HG03280 (cell line): ENCODE results near the gene RAE1.

Source experiments
- ATAC-seq: cut with Tn5 transposase; IDR thresholded peaks from one replicate; pipeline ENCODE4 v1.9.1; 2021; ENCODE audit warnings: mild to moderate bottlenecking, moderate library complexity; ENCODE audit not compliant: unreplicated experiment

The RAE1 gene

DNA sequence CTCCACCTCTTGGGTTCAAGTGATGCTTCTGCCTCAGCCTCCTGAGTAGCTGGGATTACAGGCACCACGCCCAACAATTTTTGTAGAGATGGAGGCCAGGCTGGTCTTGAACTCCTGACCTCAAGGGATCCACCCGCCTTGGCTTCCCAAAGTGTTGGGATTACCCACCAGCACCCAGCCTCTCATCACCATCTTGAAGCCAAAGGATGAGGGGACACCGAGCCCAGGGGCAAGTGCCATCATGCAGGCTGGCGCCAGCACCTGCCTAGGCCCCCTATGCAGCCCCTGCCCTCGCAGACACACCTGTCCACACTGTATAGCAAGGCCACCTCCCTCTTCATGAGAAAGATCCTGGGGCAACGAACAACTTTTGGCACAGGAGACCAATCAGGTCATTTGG lies 34.9 kb downstream of the RAE1 start:
- no peak for ATAC-seq

DNA sequence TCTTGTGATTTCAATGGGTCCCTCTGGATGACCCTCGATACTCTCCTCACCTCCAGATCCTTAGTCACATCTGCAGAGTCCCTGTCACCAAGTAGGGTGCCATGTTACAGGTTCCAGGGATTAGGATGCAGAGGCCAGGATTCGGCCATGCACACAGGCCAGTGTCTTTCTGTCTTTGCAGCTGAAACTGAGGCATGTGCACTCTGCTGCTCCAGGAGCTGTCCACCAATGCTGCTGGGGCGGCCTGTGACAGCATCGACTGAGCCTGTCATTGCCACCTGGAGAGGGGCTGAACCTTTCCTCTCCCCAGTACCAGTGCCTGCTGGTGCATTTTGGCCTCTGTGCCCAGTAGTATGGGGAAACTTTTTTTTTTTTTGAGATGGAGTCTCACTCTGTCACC lies 35.7 kb downstream of the RAE1 start:
- no peak for ATAC-seq

DNA sequence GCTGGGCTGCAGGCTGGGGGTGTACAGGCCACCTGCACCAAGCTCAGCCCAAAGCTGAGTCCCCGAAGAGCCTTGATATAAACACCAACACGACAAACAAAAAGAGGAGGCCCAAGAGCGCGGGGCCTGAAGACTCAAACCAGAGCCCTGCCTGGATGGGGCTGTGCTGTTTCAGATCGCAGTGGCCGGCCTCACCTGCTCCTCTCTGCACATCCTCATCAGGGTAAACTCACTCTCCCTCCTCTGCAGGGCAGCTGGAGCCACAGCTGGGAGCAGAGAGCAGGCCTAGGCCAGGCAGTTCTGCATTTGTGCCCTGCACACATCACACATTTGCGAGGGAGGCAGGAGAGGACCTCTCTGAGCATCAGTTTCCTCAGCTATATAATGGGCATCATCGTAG lies 36.4 kb downstream of the RAE1 start:
- no peak for ATAC-seq

DNA sequence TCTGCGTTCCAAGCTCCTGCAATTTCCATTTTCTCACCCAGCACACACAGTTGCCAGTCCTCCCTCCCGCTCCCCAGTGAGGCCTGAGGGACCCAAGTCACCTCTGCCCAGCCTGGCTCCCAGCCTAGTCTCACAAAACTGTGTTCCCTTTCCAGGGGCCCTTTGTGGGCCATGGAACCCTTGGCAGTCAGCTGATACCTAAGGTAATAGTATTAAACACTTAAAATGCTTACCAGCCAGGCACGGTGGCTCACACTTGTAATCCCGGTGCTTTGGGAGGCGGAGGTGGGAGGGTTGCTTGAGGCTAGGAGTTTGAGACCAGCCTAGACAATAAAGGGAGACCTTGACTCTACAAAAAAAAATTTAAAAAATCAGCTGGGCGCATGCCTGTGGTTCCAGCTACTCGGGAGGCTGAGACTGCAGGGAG lies 36.9 kb downstream of the RAE1 start:
- no peak for ATAC-seq

DNA sequence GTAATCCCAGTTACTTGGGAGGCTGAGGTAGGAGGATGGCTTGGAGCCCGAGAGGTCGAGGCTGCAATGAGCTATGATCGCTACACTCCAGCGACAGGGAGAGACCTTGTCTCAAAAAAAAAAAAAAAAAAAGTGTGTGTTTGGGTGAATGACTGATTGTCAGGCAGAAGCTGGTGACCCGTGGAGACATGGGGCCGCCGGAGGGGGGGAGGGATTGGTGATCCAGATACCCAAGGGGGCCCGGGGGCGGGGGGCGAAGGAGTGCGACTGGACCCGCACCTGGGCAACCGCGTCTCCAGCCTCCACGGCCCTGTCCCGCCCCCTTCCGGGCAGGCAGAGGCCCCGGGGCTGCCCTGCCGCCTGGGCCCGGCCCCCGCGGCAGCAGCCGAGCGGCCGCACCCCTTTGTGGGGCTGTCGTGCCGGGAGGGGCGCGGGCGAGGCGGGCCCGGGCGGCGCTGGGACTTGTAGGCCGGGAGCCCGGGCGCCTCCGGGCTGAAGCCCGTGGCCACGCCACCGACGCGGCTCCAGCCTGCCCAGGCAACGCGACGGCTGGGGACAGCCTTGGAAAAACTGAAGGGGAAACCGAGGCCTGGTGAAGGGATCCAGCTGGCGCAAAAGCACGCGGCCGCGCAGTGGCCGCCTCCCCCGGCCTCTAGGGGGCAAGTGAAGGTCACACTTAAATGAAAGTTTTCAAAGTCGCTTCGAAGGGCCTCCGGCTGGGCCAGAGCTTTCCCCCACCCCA lies 38.1 kb downstream of the RAE1 start:
- peak; percentile 40 for ATAC-seq

DNA sequence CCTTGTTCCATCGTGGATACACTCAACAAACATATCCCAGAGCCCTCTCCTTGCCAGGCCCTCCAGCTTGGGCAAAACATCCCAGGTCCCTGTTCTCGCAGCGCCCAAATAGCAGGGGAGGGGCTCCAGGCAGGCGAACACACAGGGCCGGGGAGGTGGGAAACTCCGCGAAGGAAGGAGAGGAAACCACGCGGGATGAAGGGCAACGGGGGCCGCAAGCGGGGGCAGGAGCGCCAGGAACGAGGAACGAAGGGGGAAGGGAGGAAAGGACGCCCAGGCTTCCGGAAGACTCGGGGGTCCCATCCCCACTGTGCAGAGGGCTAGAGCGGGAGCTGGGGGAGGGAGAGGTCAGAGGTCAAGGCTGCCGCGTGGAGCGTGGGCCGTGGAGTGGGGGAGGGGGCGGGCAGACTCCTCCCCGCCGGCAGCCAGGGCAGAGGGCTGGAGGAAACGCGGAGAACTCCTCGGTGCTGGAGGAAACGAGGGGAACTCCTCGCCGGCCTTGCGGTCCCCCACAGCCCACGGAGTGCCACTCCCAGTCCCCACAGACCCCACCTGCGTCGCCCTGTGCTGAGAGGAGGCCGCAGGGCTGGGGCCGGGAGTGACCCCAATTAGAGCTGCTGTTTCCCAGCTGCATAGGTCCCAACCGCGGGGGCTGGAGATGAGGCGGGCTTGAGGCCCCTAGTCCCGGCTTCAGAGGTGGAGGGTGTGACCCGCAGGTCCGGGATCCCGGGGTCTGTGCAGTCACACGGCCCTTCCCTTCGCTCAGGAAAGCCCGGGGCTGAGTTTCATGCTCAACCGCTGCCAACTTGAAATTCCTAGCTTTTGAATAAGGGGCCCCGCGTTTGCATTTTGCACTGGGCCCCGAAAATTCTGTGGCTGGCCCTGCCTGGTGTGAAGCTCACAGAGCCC lies 38.9 kb downstream of the RAE1 start:
- no peak for ATAC-seq

DNA sequence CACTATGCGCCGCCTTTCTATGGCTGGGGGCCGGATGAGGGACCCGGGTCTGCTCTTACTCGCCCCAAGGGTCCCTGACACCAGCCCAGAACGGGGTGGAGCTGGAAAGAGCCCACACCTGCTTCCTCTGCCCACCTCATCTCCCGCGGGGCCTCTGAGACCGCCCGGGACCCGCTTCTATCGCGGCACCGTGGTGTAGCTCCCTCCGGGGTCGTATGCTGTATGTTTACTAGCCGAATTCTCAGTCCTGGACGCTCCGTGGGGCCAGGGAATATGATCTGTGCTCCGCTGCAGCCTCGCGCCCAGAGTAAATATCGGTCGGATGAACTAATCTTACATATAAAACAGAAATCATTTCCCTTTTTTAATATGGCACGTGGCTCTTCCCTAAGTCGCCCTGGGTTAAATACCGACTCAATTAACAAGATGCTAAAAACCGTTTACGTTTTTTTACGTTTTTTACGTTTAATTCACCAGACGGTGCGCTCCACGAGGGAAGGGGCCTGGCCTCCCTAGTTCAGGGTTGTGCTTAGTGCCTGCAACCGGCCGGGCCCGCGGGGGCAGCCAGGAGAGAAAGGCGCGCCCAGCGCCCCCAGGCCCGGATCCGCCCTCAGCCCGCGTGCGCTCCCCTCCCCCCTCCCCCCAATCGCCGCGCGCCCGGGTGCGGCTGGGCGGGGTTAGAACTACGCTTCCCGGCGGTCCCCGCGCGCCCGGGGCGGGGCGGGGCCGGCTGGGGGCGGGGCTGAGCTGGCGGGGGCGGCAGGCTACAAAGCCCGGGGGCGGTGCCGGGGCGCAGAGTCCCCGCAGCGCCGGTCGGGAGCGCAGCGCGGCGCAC lies 39.8 kb downstream of the RAE1 start, which contains the start of gene RBM38:
Gene RBM38, plus strand, starts transcription at position 793 of the 835 bp plus-strand sequence. CDS start 186 bp downstream, outside the sequence.
- ATAC-seq, result peak; percentile 57

DNA sequence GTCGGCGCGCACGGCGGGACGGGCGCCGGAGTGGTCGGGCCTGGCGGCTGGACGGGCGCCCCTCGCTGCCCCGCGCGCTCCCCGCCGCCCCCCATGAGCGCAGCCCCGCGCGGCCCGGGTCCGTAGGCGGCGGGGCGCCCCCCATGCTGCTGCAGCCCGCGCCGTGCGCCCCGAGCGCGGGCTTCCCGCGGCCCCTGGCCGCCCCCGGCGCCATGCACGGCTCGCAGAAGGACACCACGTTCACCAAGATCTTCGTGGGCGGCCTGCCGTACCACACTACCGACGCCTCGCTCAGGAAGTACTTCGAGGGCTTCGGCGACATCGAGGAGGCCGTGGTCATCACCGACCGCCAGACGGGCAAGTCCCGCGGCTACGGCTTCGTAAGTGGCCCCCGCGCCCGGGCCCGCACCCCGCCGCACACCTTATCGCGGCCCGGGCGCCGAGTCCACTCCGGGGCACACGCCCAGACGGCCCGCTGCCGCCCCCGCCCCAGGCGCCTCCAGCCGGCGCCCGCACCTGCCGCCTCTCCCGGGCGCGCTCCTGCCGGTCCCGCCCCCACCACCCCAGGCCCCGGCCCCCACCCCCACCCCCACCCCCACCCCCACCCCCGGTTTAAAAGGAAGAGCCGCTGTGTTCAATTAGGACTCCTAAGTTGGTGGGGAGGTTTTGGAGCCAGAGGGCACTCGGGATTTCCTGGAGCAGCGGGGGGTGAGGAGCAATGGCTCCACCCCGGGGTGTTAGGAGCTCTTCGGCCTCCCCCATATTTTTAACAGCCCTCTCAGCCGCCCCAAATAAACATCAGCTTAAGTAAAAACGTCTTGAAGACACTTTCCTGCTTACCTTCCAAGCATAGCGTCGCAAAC lies 40.6 kb downstream of the RAE1 start:
- peak; percentile 3 for ATAC-seq

DNA sequence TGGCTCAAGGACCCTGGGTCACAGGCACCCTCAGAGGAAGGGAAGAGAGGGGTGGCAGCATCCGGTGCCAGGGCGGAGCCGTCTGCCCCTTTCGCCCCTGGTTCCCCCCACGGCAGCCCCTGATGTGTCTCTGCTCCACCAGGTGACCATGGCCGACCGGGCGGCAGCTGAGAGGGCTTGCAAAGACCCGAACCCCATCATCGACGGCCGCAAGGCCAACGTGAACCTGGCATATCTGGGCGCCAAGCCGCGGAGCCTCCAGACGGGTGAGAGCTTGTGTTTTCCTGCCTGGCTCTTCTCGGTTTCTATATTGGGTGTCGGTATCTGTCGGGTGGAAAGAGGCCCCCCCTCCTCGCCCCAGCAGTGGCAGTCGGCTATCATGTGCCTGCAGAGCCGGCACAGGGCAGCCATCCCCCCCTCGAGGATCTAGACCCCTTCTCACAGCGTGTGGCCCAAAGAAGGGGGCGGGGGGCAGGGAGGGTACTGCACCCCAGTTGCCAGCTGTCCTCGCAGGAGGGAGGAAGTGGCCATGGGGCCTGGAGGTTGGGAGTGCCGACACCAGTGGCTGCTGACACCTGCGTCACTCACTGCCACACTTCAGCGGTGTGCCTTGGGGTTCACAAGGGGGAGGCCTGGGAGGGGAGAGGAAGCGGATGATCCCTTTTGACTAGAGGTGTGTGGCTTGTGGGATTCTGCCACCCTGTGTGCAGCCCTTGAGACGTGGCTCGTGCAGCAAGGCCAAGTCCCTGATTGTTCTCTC lies 41.6 kb downstream of the RAE1 start:
- no peak for ATAC-seq

GRCh38 chr20:57393321-57394120 lies 42.5 kb downstream of the RAE1 start:
- ATAC-seq, result no peak

DNA sequence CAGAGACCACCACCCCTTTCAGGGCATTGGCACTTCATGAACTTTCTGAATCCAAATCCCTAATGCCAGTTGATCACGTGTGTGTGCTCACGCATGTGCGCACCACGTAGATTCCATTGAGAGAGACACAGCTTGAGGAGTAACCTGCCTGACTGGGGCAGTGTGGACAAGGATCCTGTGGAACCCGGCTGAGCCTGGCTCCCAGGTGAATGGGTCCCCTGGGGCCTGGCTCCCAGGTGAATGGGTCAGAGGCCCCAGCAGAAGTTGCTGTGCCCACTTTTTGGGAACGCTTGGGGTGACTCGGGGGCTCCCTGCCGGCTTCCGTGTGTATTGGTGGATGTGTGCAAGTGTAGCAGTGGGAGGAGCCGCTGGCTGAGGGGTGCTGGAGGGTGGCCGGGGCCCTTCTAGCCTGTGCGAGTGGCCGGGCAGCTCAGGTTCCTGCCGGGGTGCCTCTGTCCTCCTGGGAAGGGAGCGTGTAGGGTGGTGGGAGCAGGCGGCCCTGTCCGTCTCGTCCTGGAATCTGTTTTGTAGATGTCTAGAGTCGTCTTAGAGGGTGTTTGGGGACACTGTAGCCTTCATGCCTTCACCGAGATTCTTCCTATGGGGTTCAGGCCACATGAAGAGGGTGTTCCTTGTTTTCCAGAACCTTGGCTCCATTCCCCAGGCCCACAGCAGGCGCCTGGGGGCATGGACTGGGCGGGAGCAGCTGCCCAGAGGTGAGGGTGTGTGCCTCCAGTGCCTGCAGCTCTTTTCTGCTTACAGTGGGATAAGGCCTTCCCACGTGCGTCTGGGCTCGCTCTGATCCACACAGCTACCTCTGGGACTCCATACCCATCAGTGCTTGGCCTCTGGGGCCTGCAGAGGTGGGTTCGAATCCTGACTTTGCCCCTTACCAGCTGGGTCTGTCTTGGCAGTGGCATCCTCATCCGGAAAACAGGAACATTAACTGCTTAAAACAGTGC lies 43.3 kb downstream of the RAE1 start:
- ATAC-seq, result no peak

- ATAC-seq, result no peak
Measured at GRCh38 chr20:57395111-57395966, 44.3 kb downstream of the RAE1 start.

DNA sequence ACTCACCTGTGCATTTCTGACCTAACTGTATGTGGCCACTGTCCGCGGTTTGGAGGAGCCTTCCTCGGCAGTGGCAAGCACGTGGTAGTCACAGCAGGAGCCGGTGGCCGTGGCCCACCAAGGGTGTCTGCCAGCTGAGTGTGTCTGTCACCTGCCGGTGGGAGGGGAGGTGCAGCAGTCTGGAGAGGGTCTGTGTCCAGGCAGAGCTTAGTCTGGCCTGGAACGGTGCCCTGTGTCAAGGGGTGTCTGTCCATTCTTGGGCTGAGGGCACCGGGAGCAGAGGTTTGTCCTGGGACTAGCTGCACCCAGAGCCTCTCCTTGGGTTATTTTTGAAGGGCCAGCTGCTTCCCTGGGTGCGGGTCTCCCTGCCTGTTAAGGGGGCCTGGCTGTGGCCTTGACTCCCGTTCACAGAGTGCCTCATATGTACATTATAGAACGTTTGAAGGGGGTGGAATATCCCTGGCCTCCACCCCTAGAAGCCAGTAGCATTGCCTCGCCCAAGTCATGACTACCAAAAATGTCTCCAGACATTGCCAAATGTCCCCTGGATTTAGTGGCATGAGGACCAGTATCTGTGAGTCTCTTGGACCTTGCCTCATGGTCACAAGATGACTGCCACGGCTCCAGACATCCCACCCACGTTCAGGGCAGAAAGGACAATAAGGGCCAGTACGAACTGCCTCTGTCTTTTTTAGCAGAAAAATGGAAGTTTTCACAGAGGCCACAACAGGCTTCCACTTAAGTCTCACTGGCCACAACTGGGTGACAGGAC lies 45.3 kb downstream of the RAE1 start:
- ATAC-seq, result no peak

- ATAC-seq, result no peak
Measured at GRCh38 chr20:57396984-57397692, 46.1 kb downstream of the RAE1 start.

DNA sequence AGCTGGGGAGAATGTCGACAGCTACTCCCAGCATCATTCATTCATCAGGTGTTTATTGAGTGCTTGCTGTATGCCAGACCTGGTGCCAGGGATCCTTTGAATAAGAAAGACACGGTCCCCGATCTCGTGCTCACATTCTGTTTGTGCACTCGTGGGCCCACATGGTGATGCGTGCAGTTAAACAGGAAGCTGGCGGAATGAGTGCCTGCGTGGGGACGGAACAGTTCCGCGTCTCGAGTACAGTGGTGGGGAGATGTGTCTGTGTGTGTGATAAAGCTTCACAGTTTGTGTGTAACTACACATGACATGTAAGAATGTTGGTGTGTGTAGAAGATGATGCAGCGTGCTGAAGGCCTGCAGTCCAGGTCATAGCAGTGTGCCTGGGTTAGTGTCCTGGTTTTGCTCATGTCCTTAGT lies 46.6 kb downstream of the RAE1 start:
- no peak for ATAC-seq
